Uterus (tissue), 2 donors: ENCODE data around the gene HIPK1.

Source experiments
- CTCF ChIP-seq, 4 experiments: fragments of 200-600 bp in 2 of 4; fragments of 450-650 bp in 2 of 4; sonication (generic) in 2 of 4; IDR thresholded peaks; one replicate each; pipeline ENCODE4 v1.5.1; 2016 to 2019; ENCODE audit warnings: antibody characterized with exemption in 4 of 4, mild to moderate bottlenecking in 2 of 4, moderate library complexity in 1 of 4
- POLR2A ChIP-seq, 2 donors: fragments of 450-650 bp; IDR thresholded peaks; one replicate each; pipeline ENCODE4 v1.6.1; 2016; ENCODE audit warnings: antibody characterized with exemption in 2 of 2, mild to moderate bottlenecking in 1 of 2, moderate library complexity in 1 of 2

GRCh38 chr1:113935176-113935575, 6.1 kb downstream of the HIPK1 start:
- no peak for TF ChIP-seq POLR2A (IDR thresholded peaks at IDR 0.05)
- TF ChIP-seq CTCF (IDR thresholded peaks at IDR 0.05) = no peak
